NCI-H1930 (cell line): ENCODE data around the gene SORCS2.

ENCODE experiments used
- DNase-seq, 2 experiments: peaks; one replicate each; lab custom pipeline; 2025; lab: John Stamatoyannopoulos, UW

The SORCS2 gene

DNA sequence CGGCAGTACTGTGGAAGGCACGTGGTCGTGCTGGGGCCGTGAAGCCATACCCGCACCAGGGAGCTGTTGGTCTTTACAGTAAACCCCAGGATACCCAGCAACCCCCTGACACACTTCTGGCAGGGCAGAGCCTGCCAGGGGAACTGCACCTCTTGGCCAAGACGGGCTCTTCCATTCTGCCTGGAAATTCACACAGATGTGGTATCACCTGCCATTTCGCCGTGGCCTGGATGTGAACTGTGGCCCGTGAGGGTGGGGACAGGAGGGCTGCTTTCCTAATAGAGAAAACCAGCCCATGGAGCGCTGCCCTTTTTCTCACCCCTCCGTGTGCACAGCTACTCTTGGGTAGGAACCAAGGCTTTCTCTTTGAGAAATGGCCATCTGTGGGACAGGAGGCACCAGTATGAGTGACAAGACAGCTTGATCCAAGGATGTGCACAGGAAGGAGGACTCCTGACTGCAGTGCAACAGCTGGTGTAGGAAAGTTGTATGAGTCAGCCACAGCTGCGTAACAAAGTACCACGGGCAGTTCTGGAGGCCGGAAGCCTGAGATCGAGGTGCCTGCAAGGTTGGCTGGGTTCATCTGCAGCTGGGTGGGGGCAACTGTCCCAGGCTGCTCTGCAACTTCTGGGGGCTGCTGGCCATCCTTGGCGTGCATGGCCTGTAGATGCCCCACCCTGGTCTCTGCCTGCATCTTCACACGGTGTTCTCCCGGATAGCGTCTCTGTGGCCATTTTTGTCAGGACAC lies 146.7 kb downstream of the SORCS2 start:
- no peak for DNase-seq

DNA sequence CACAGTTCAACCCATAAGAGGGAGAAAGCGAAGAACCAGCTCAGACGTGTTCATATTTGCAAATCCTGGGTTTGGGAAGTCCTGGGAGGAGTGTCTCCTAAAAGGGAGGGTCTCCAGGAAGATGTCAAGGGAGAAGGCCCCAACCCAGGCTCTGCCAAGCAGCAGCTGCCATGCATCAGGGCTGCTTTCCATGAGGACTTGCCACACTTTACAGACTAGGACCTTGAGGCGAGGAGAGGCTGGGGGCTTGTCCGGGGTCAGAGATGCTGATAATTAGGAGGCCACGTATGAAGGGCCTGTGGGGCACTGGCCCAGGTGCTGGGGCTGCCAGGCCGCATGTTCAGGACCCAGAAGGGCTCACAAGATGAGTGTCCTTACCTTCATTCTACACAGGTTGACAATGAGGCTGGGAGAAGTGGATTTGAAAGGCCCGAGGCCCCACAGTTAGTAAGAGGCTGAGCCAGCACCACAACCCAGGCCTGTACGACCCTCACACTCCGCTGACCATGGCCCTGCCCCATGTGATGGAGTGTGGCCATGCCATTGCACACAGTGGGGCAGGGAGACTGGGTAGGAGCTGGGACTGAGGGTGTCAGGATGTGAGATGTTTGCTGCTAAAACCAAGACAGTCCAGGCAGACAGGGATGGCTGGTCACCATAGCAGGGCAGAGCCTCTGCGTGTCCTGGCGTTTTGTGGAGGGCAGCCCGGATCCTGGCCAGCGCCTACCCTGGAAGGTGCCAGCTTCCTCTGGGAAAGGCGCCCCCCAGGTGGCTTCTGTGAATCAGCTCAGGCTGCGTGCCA lies 147.6 kb downstream of the SORCS2 start:
- DNase-seq = no peak

DNA sequence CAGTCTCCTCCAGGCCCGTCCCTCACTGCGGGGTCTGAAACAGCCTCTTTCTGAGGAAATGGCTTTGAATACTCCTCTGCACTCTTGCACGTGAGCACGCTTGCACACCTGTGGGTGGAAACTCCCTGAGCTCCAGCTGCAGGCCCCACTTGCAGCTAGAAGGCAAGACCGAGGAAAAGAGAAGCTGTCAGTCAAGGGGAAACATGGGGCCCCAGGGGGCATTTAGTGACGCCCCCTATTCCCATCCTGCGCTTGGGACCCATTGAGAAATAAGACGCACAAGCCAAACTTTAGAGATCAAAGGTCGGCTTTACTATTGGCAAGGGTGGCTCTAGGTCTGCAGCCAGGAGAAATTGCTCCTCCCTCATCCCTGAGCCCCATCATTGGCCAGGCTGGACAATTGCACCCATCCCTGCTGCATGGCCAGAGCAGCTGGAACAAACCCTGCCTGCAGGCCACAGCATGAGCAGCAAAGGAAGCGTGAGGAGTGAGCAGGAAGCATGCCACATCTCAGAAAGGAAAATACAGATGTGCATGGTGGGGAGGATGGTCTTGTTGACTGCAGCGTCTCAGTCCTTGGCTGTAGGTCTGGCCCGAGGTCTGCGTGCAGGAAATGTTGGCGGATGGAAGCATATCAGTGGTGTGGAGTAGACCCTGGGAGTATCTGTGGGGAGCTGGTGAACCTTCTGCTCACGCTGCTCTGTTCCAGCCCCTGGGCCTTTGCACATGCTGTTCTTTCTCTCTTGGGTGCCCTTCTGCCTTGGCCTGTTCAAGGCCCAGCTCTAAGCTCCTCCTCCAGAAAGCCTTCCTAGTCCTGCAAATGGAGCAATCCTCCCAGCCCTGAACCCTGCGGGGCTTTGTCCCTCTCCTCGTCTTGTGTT lies 148.5 kb downstream of the SORCS2 start:
- no peak for DNase-seq

DNA sequence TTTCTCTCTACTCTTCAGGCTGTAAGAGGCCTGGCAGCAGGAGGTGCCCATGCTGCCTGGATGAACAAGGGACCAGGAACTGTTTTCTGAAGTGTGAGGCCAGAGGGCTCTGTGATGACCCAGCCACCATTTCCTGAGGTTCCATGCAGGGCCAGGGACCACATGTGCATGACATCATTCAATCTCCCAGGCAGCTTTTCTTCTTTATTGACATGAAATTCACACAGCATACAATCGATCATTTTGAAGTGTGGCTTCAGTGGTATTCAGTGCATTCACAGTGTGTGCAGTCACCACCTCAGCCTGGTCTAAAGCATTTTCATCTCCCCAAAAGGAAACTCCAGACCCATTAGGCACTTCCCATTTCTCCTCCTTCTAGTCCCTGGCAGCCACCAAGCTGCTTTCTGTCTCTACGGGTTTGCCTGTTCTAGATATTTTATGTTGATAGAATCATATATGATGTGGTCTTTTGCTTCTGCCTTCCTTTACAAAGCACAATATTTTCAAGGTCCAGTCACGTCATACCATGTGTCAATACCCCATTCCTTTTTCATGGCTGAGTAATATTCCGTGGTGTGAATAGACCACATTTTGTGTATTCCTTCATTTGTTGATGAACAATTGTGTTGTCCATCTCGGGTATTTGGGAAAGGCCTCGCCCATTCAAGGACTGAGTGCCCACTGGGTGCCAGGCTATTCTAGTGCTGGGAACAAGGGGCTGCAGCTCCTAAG lies 149.3 kb downstream of the SORCS2 start:
- DNase-seq = no peak

DNA sequence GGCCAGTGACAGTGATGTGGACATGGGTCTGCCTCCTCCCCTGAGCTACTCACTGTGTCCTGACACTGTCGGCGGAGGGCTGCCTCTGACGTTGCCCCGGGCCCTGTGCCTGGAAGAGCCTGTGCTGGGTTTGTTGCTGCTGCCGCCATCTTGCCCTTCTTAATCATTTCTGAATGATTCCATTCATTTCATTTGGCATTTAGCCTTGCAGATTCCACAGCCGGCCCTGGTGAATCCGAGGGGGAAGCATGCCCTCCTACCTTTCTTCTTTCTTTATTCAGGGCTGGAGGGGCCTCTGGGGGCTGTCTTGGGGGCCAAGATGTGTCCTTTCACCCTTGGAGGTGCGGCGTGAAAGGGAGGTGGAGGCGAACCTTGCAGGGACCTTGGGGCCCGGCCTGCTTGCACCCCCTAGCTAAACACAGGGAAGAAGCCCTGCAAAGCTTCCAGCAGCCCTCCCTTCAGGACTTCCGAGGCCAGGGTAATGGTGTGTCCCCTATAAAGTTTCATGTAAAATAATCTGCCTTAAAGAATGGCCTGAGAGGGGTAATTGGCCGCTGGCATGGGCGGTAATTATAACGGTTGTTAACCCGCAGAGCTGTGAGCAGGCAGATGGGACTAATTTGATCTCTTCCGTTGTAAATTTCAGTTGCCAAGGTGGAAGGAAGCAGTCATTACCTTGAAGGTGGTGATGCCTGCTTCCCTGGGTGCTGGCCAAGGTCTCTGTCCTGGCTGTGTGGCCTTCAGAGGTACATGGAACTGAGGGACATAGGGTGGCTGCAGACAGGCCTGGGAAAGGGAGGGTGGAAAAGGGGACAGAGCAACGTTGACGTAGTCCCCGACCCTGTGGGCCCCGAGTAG lies 150.1 kb downstream of the SORCS2 start:
- no peak for DNase-seq

DNA sequence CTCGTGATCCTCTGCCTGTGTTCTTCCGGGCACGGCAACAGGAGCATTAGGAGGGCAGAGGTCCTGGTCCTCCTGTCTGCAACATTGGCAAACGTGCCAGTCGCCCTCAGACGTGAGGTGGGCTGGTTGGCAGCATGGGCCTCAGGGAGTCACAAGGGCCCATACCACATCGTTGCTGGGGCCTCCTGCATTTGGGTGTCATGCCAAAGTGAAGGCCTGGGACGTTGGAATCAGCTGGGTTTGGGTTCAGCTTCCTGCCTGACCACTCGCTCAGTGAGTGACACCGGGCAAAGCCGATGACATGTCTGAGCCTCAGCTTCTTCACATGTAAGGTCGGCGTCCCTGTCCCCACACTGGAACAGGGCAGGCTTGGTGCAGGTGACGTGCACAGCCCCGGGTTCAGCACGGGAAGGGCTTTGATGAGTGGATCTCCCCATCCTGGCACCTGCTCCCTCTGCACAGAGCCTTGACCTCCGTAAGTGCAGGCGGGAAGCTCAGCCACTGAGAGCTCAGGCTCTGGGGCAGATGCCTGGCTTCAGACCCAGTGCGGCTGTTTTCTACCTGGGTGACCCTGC lies 150.8 kb downstream of the SORCS2 start:
- DNase-seq = no peak

DNA sequence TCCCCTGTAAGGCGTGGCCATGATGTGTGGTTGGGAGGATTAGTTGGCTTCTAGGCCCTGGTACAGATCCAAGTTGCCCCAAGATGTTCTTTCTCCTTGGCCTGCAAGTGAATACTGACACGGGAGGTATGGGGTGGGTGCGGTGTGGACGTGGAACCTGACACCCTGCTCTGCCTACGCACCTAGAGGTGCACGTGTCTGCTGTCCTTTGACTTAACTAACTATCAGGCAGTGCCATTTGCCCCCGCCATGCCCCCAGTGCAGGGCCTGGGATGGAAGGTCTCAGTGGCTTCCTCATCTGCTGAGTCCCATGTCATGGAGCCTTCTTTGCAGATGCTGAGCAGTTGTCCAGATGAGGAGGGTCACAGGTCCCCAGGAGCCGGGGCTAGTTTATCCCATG lies 151.6 kb downstream of the SORCS2 start:
- no peak for DNase-seq

DNA sequence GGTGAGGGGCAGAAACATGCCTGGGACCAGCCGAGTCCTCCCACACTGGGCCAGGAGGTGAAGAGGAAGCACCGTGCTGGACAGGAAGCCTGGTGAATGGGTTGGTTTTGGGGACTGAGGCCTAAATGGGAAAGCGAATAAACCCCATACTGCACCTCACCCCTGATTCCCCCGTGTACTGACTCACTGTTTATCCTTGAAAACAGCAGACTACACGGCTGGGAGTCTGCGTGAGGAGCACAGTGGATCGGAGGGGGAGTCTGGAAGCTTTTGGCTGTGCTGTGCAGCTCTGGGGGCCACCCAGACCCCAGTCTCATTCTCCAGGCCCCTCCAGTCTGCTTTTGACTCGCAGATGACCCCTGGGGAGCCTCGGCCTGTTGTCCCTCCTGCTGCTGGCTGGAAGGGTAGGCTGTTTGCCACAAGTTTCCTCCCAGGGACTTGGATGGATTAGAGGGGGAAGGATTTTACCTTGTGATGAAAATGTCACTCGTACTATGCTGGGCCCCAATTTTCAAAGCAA lies 152.4 kb downstream of the SORCS2 start:
- DNase-seq = no peak

DNA sequence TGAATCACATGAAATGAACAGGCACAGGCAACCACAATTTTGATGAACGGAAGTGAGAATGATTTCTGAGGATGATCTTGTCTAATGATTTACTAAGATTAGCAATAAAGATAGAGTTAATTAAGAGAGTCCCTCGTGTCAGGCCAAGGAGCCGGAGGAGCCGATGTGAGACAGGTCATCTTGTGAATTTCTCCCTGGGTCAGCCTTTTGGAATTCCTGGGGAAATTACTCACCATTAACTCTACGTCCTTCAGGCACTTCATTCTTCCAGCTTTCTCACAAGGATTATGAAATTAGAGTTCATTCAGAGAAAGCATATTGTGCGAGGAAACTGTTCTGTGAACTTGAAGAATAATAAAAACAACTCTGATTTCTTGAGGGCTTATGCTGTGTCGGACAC lies 155.6 kb downstream of the SORCS2 start:
- no peak for DNase-seq

DNA sequence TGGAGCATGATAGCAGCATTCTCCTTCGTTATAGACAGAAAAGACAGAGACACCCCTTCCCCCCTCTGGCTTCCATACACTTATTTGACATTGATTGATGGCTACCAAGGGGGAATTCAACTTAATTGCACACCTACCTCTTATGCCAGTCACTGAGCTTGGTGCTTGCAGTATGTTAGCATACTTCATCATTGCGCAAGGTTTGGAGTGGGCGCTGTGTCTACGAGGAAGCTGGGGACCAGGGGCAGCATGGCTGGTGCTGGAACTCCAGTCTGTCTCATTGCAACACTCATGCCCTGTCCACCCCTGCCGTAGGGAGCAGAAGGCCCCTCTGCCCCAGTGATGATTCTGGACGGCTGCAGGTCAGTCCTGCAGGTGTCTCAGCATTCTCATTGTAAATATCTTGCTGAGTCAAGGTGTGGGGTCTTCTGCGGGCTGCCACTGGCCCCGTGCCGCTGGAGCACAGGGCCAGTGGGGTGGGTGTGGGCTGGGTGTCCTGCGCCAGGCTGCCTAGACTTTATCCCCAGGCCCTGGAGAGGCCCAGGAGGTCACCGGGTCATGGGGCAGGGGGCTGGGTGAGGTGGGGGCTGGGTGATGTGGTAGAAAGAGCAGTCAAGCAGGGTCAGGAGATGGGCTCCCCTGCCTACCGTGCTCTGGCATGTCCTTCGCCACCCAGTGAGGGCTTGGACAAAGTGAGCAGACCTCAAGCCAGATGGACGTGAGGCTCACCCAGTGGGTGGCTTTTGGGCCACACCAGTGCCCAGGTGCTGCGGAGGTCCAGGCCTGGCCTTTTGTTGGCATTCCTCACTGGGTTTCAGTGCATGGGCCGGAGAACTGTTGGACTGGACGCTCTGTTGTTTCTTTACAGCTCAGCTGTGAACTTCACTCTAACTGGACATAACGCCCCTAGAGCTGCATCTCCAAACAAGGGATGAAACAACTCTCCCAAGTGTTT lies 156.9 kb downstream of the SORCS2 start:
- no peak for DNase-seq

DNA sequence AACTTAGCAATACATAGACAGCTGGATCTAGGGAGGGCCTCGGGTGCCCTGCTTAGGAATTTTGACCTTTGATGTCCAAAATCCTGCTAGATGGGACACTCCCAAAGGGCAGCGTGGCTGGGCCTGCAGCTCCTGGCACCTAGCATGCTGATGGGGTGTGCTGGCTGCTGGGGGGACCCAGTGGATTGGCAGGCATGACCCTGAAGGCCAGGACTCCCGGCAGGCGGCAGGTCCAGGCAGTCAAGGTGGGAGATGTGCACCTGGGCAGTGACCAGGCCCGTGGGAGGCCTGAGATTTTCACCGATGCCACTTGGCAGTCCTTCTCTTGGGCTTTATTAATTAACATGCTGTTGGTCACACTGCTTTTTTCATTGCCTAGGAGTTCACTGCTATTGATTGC lies 158.1 kb downstream of the SORCS2 start:
- DNase-seq = no peak

DNA sequence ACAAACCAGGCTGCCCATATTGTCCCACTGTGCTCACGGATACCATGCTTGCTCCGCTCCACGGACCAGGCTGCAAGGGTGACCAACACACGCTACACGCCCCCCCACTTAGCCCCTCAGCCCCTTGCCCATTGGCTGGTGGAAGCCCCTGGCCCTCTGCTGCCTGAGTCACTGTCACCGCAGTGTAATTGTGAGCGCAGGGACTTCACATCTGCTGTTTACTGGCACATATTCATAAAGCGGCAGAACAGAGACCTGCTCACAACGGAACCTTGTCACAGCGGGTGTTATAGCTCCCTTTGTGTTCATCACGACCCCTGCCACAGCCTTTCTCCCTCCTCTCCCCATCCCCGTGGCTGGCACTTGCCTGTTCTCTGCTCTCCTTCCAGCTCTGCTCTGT lies 158.7 kb downstream of the SORCS2 start:
- DNase-seq = no peak

DNA sequence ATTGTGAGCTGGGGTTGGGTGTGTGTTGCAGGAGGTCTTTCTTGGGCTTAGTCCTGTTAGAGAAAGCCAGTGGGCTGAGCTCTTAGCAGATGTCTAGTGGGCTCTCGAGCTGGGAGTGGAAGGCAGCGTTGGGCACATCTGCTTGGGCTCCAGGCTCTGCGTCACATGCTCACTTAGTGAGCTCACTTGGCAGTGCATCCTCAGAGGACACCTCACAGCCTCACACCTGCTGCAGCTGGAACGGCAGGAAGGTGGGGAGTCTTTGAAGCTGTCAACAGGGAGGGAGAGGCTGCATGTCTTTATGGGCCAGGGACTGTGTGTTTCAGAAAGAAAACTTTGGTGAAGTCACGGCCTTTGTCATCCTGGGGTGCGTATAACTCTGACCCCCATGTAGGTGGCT lies 160.1 kb downstream of the SORCS2 start:
- no peak for DNase-seq

DNA sequence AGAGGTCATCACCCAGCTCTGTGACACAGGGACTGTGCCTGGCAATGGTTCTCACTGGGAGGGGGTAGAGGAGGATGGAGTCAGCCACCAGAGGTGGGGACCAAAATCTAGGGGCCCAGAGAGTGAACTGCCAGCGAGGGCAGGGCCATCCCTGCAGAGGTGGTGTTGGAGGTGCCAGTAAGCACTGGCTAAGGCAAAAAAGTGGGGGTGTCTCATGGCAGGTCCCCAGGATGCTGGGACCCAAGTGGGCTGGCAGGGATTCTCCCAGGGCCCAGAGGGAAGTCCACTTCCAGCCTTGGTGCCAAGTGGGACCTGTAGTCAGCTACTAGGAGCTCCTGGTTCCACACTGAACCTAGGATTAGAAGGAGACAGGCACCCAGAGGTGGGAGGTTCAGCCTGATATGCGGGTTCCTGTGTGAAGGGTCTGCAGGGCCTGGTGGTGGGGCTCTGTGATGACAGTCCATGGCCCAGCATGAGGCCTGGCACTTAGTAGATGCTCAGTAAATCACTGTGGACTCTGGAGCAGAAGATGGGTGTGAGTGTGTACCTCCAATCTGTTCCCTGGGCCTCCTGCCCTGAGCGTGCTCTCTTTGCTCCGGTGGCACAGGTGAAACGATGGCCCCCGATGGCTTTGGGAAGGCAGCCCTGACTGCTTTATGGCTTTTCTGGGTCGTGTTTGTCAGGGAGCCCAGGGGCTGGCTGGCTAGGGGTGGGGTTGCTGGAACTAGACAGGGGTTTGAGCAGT lies 160.9 kb downstream of the SORCS2 start:
- DNase-seq = no peak

DNA sequence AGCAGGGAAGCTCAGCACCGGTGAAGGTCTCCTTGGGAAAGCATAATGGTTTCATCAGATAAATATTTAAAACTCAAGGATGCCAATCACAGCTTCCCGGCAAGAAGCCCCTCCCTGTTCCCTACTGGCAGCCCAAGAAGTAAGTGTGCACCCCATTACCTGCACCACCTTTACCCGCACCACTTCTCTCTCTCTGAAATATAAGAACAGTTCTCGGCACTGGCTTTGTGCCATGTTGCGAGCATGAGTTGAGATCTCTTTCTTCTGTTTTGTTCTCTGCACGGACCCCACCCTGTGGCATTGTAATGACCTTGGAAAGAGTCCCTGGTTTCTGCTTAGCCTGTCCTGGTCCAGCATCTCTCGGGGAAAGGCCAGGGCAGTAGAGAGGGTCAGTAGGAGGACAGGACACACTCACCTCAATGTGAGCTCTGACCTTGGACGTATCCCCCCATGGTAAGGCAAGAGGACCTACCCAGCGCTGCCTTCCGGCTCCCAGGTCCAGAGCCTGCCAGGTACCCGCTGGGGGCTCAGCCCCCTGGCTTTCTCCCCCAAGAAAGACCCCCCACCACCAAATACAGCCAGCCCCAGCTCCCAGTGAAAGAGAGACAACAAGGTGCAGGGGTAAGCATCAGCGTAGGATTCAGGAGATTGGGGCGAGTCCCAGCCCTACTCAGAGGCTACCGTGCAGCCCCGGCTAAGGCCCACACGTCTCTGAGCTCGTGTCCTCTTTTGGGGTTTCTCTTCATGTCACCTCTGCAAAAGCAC lies 161.7 kb downstream of the SORCS2 start:
- DNase-seq = no peak

DNA sequence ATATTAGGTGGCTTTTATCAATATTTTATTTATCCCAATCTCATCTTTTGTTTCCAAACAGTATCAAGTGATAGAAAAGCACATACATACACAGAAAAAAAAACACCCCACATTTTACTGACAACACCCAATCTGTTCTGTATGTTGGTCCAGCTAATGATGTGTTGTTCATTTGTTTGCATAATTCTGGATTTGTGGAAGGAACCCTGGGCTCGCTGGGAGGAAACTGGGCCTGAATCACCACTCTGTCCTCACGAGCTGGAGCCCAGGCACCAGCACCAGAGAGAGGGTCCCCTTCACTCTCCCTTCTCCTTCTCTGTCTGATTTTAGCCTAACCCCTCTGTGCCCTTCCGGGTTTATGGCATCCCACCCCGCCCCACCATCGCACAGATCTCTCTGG lies 162.6 kb downstream of the SORCS2 start:
- DNase-seq = no peak

DNA sequence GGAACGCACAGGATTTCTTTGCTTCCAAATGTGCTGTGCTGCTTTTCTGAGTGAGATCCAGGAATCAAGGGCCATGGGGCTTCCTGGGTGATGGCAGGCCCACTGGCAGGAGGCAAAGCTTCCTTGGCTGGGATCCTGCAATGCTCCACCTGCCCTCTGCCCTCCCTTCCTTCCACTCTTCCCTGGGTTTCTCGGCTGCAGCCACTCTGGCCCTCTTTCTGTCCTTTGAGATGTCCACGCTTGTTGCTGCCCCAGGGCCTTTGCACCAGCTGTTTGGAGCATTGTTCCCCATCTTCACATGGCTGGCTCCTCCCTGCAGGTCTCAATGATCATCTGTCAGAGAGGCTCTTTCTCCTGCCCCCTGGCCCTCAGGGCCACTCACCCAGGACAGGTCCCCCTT lies 163.5 kb downstream of the SORCS2 start:
- no peak for DNase-seq
